ENCODE data around the gene SLC22A7.

The SLC22A7 gene

DNA sequence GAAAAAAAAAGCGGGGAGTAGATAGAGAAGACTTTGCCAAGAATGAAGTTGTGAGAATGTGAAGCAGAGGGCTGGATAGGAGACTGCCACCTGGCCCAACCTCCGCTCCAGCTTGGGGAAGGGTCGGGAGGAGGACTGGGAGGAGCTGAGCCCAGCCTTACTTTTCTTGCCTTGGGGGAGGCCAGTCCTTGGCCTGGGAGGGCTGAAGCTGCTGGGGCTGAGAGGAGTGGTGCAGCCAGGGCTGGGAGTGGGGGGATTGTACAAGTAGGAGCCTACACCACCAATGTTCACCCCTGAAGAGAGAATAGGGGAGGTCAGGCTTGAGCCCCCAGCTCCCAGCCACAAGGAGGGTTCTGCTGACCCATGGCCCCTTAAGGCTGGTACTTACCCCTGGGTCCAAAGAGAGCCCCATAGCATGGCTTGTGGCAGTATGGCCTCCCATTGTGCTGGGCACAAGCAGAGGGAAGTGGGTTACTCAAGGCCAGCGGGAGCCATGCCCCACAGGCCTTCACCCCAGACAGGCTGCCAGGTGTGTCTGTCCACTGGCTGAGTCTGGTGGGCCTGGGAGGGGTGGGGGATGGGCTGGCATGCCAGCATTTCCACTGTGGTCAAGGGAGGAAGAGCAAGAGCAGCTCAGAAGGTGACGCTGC is 9.5 kb downstream of the SLC22A7 start:
- H3K4me3 ChIP-seq (ENCODE audit: low read depth, low read length) = no peak overlapping the region
- H3K9me3 ChIP-seq (ENCODE audit: severe bottlenecking) = no peaks in the 10 kb centered on the region
- DNase-seq = no peak
- H3K36me3 ChIP-seq = no peaks in the 10 kb centered on the region
- H3K27ac ChIP-seq = no peak overlapping the region
- TF ChIP-seq, protein P1, sequence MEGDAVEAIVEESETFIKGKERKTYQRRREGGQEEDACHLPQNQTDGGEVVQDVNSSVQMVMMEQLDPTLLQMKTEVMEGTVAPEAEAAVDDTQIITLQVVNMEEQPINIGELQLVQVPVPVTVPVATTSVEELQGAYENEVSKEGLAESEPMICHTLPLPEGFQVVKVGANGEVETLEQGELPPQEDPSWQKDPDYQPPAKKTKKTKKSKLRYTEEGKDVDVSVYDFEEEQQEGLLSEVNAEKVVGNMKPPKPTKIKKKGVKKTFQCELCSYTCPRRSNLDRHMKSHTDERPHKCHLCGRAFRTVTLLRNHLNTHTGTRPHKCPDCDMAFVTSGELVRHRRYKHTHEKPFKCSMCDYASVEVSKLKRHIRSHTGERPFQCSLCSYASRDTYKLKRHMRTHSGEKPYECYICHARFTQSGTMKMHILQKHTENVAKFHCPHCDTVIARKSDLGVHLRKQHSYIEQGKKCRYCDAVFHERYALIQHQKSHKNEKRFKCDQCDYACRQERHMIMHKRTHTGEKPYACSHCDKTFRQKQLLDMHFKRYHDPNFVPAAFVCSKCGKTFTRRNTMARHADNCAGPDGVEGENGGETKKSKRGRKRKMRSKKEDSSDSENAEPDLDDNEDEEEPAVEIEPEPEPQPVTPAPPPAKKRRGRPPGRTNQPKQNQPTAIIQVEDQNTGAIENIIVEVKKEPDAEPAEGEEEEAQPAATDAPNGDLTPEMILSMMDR (IDR thresholded peaks at IDR 0.05; ENCODE audit: low read depth, low read length) = no peak
- H3K27me3 ChIP-seq (ENCODE audit: insufficient read depth, low read depth, severe bottlenecking) = no peaks in the 10 kb centered on the region

DNA sequence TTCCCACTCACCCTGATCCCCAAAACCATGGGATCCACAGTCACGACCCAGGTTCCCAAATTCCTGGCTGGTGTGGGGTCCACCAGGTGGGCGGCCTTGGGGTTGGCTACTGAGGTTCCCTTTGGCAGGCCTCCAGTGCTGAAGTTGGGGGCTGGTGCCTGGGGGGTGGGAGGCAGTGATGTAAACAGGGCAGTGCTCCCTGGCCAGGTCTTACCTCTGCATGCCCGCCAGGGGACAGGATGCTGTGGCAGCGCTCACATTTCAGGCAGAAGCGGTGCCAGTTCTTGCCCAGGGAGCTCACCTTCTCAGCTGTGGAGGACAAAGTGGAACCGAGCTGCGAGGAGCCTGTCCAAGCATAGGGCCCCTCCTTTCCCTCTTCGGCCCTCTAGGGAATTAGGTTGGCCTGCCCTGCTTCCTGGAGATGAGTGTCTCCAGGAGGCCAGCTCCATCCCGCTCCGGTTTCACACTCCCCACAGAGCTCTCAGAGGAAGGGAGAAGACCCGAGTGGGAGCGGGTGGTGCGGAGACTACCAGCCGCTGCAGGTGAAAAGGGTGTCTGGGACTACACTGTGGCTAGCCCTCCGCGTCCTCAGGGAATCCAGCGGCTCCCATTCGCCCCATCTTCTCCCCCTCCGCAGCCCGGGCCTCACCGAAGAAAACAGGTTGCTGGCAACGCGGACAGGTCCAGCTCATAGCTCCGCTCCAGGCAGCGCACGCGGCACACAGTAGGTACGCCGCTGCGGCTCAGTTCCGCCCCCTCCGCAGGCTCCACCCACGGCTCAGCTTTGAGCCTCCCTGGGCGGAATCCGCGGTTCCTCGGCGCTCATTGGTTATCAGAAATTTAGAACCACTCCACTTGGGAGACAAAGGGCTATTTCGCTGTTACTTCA is 10.3 kb downstream of the SLC22A7 start, which contains the start of gene CRIP3:
CRIP3 (minus strand) TSS at position 726 of the 889 bp plus-strand sequence; CDS start at position 692, 34 bp downstream.
- Histone ChIP-seq H3K9me3 (ENCODE audit: severe bottlenecking) (no peaks in the 10 kb centered on the region), H3K27me3 (ENCODE audit: insufficient read depth, low read depth, severe bottlenecking) (no peaks in the 10 kb centered on the region), H3K27ac (no peak within 1 kb of the TSS), H3K36me3 (no peaks in the 10 kb centered on the region), H3K4me3 (ENCODE audit: low read depth, low read length) (no peak within 1 kb of the TSS)
- TF ChIP-seq, protein P1 (IDR thresholded peaks at IDR 0.05; ENCODE audit: low read depth, low read length) = no peak
- DNase-seq = no peak

DNA sequence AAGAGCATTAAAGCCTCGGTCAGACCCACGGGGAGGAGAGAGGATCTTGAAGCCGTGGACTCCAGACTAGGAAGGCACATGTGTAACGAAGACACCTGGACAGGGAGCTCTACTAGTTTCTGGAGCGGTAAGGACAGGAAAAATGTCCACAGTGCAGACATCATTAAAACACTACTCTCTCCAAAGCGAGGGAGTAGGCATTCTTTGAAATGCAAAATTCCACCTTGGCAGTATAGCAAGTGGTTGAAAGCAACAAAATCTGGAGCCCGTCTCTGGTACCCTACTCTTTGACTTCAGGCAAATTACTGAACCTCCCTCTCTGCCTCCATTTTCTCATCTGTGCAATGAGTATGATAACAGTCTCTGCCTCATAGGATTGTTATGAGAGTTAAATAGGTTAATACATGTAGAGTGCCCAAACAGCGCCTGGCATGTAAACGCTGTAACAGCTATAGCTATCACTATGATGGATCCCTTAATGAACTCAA is 11.0 kb downstream of the SLC22A7 start:
- H3K9me3 ChIP-seq (ENCODE audit: severe bottlenecking) = no peaks in the 10 kb centered on the region
- no peak overlapping the region for H3K27ac ChIP-seq
- DNase-seq = no peak
- TF ChIP-seq, protein P1 (IDR thresholded peaks at IDR 0.05; ENCODE audit: low read depth, low read length) = no peak
- no peaks in the 10 kb centered on the region for H3K27me3 ChIP-seq (ENCODE audit: insufficient read depth, low read depth, severe bottlenecking)
- no peaks in the 10 kb centered on the region for H3K36me3 ChIP-seq
- no peak overlapping the region for H3K4me3 ChIP-seq (ENCODE audit: low read depth, low read length)

- no peaks in the 10 kb centered on the region for H3K9me3 ChIP-seq (ENCODE audit: severe bottlenecking)
- no peak for DNase-seq
- no peaks in the 10 kb centered on the region for H3K27me3 ChIP-seq (ENCODE audit: insufficient read depth, low read depth, severe bottlenecking)
- TF ChIP-seq, protein P1 (IDR thresholded peaks at IDR 0.05; ENCODE audit: low read depth, low read length) = no peak
- H3K4me3 ChIP-seq (ENCODE audit: low read depth, low read length) = no peak overlapping the region
- H3K27ac ChIP-seq = no peak overlapping the region
- no peaks in the 10 kb centered on the region for H3K36me3 ChIP-seq
Observed at GRCh38 chr6:43310134-43310533, 12.1 kb downstream of the SLC22A7 start.

GRCh38 chr6:43310624-43311023 is 12.6 kb downstream of the SLC22A7 start:
- H3K27ac ChIP-seq = no peak overlapping the region
- no peak overlapping the region for H3K4me3 ChIP-seq (ENCODE audit: low read depth, low read length)
- no peaks in the 10 kb centered on the region for H3K27me3 ChIP-seq (ENCODE audit: insufficient read depth, low read depth, severe bottlenecking)
- no peaks in the 10 kb centered on the region for H3K36me3 ChIP-seq
- DNase-seq = no peak
- no peaks in the 10 kb centered on the region for H3K9me3 ChIP-seq (ENCODE audit: severe bottlenecking)
- TF ChIP-seq, protein P1 (IDR thresholded peaks at IDR 0.05; ENCODE audit: low read depth, low read length) = no peak

All from WERI-Rb-1 (cell line).